OCI-LY7 (cell line): Measurements from ENCODE around the gene SAYSD1.

Experiments used
- CTCF ChIP-seq: fragments of 200-600 bp; sonication (generic); conservative IDR thresholded peaks from 2 replicates; pipeline ENCODE4 v1.5.1; 2014; ENCODE audit warnings: mild to moderate bottlenecking, antibody characterized with exemption, low read length, moderate library complexity, mixed read lengths
- EZH2phosphoT487 ChIP-seq: fragments of 200-600 bp; sonication (generic); IDR thresholded peaks from 2 replicates; pipeline ENCODE4 v1.6.1; 2018; ENCODE audit warnings: low read depth, borderline replicate concordance, mild to moderate bottlenecking, mixed run types, antibody characterized with exemption, low read length, moderate library complexity, mixed read lengths

- TF ChIP-seq EZH2phosphoT487 (no peak), CTCF (no peak)
These were observed 24.9 kb downstream of the SAYSD1 start for GRCh38 chr6:39090036-39090435.
